ENCODE results near the gene FOXL1. TPM values are rescaled to one million over a fixed set of nuclear protein-coding genes. Genes with fewer than 3 reads are reported as not detected.

The FOXL1 gene
- total RNA-seq, 1 experiment from 2014 or later = 0.13 TPM

DNA sequence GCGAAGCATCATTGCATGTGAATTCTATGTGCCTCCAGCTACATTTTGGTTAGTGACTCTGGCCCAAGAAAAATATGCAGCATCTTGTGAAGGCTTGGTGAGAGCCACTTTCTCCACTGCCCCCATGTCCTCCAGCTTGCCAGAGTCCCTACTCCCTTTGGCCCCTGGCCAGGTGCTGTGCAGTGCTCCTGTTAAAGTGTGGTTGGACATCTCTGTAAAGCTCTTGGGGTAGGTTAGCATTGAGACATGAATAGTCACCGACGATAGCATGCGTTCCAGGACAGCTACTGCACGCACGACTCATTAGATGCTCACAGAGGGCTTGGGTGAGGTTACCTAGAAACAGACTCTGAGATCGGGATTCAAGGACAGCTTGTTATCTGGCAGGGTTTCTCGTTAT, 48.6 kb downstream of the FOXL1 start:
- no peaks in the 10 kb centered on the region for H3K36me3 ChIP-seq (ENCODE audit: insufficient read depth, low read length, poor library complexity, severe bottlenecking)
- POLR2A ChIA-PET (ENCODE audit: low non-redundant PET) = no interaction called here
- no peaks in the 10 kb centered on the region for H3K27me3 ChIP-seq (replicated peaks; ENCODE audit: insufficient read depth, low read depth, low read length, poor library complexity)
- H3K4me1 ChIP-seq (ENCODE audit: insufficient read depth, low read length, poor library complexity, severe bottlenecking) = no peaks in the 10 kb centered on the region
- H3K9me3 ChIP-seq (ENCODE audit: low read depth, low read length, poor library complexity, severe bottlenecking) = no peaks in the 10 kb centered on the region
- DNase-seq (ENCODE audit: low spot score) = no peak
- CTCF ChIA-PET = no interaction called here
- TF ChIP-seq, protein P1, sequence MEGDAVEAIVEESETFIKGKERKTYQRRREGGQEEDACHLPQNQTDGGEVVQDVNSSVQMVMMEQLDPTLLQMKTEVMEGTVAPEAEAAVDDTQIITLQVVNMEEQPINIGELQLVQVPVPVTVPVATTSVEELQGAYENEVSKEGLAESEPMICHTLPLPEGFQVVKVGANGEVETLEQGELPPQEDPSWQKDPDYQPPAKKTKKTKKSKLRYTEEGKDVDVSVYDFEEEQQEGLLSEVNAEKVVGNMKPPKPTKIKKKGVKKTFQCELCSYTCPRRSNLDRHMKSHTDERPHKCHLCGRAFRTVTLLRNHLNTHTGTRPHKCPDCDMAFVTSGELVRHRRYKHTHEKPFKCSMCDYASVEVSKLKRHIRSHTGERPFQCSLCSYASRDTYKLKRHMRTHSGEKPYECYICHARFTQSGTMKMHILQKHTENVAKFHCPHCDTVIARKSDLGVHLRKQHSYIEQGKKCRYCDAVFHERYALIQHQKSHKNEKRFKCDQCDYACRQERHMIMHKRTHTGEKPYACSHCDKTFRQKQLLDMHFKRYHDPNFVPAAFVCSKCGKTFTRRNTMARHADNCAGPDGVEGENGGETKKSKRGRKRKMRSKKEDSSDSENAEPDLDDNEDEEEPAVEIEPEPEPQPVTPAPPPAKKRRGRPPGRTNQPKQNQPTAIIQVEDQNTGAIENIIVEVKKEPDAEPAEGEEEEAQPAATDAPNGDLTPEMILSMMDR (conservative IDR thresholded peaks at IDR 0.05; ENCODE audit: low read depth, low read length) = no peak
- TF ChIP-seq EZH2 (IDR thresholded peaks at IDR 0.05; ENCODE audit: borderline replicate concordance, low read depth, low read length, poor library complexity, severe bottlenecking) = no peak
- H3K4me3 ChIP-seq (ENCODE audit: low read depth, low read length, poor library complexity, severe bottlenecking) = no peak overlapping the region
- no peak overlapping the region for H3K27ac ChIP-seq (ENCODE audit: low read depth, low read length, poor library complexity, severe bottlenecking)
- BruUV-seq (replicated peaks) = no TSS peak
- intact Hi-C loops (cut with micrococcal nuclease; ENCODE audit: unreplicated experiment) = no loop called here

DNA sequence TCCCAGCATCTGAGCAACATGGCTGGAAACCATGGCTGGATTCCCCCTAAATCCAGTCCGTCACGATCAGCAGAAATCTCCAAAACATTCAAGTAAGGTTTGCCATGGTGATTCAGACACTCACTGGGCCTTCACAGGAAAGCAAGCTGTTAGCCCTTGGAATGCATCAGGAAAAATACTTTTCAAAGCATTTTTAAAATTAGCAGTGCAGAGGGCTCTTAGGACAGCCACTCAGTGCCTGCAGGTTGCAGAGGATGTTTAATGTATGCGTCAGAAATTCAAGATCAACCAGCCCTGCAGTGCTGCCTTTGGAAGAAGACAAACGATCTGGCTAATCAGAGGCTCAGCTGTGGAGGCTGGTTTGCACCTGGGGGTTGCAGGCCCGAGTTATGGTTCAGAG, 50.3 kb downstream of the FOXL1 start:
- Histone ChIP-seq H3K9me3 (ENCODE audit: low read depth, low read length, poor library complexity, severe bottlenecking) (no peaks in the 10 kb centered on the region), H3K4me1 (ENCODE audit: insufficient read depth, low read length, poor library complexity, severe bottlenecking) (no peaks in the 10 kb centered on the region), H3K27me3 (replicated peaks; ENCODE audit: insufficient read depth, low read depth, low read length, poor library complexity) (no peaks in the 10 kb centered on the region), H3K27ac (ENCODE audit: low read depth, low read length, poor library complexity, severe bottlenecking) (no peak overlapping the region), H3K4me3 (ENCODE audit: low read depth, low read length, poor library complexity, severe bottlenecking) (no peak overlapping the region), H3K36me3 (ENCODE audit: insufficient read depth, low read length, poor library complexity, severe bottlenecking) (no peaks in the 10 kb centered on the region)
- intact Hi-C loops (cut with micrococcal nuclease; ENCODE audit: unreplicated experiment) = no loop called here
- no peak for DNase-seq (ENCODE audit: low spot score)
- POLR2A ChIA-PET (ENCODE audit: low non-redundant PET) = no interaction called here
- CTCF ChIA-PET = no interaction called here
- TF ChIP-seq, protein P1 (conservative IDR thresholded peaks at IDR 0.05; ENCODE audit: low read depth, low read length) = no peak
- TF ChIP-seq EZH2 (IDR thresholded peaks at IDR 0.05; ENCODE audit: borderline replicate concordance, low read depth, low read length, poor library complexity, severe bottlenecking) = no peak
- BruUV-seq (replicated peaks) = no TSS peak

GRCh38 chr16:86630471-86630870, 52.1 kb downstream of the FOXL1 start:
- Histone ChIP-seq H3K4me1 (ENCODE audit: insufficient read depth, low read length, poor library complexity, severe bottlenecking) (peaks cover 11% of the 10 kb centered on the region), H3K27ac (ENCODE audit: low read depth, low read length, poor library complexity, severe bottlenecking) (no peak overlapping the region), H3K36me3 (ENCODE audit: insufficient read depth, low read length, poor library complexity, severe bottlenecking) (no peaks in the 10 kb centered on the region), H3K27me3 (replicated peaks; ENCODE audit: insufficient read depth, low read depth, low read length, poor library complexity) (no peaks in the 10 kb centered on the region), H3K9me3 (ENCODE audit: low read depth, low read length, poor library complexity, severe bottlenecking) (no peaks in the 10 kb centered on the region), H3K4me3 (ENCODE audit: low read depth, low read length, poor library complexity, severe bottlenecking) (no peak overlapping the region)
- TF ChIP-seq, protein P1 (conservative IDR thresholded peaks at IDR 0.05; ENCODE audit: low read depth, low read length) = no peak
- no peak for TF ChIP-seq EZH2 (IDR thresholded peaks at IDR 0.05; ENCODE audit: borderline replicate concordance, low read depth, low read length, poor library complexity, severe bottlenecking)
- DNase-seq (ENCODE audit: low spot score) = no peak
- intact Hi-C loops (cut with micrococcal nuclease; ENCODE audit: unreplicated experiment) = no loop called here
- ChIA-PET CTCF (no interaction called here), POLR2A (ENCODE audit: low non-redundant PET) (no interaction called here)
- BruUV-seq (replicated peaks) = no TSS peak
